Stimulated activated CD8-positive, alpha-beta memory T cell treated with anti-CD3 and anti-CD28 coated beads, Interleukin-4, amount 100 ng/mL, for 1 hour (primary cell): Measurements from ENCODE around the gene RBM10.

Experiments used
- DNase-seq, 2 donors: peaks; one replicate each; pipeline ENCODE4 v3.0.0-alpha.2; 2020; ENCODE audit warnings: low read depth in 2 of 2, low spot score in 1 of 2

RBM10 gene

GRCh38 chrX:47233333-47234113, 88.5 kb downstream of the RBM10 start:
- peak; percentile 85 to 86 for DNase-seq

GRCh38 chrX:47234583-47234982, 89.6 kb downstream of the RBM10 start:
- DNase-seq: no peak

GRCh38 chrX:47235691-47236103, 90.7 kb downstream of the RBM10 start:
- DNase-seq: no peak
